CD8-positive, alpha-beta memory T cell (primary cell): ENCODE results near the gene C16orf96. TPM values are rescaled to one million over a fixed set of nuclear protein-coding genes. Genes with fewer than 3 reads are reported as not detected.
A peak's percentile ranks its signal among the peaks of the same experiment; 100 is the strongest.

ENCODE experiments used
- CTCF ChIA-PET: fragments of 350-600 bp; sonication (Branson Sonifier 250); formaldehyde crosslinking; loops from one replicate; lab custom pipeline; 2021; ENCODE audit warnings: antibody characterized with exemption; lab: Charles Lee
- POLR2A ChIA-PET: fragments of 350-600 bp; sonication (Branson Sonifier 250); formaldehyde crosslinking; loops from one replicate; lab custom pipeline; 2021; ENCODE audit warnings: antibody characterized with exemption; lab: Charles Lee
- DNase-seq, 5 donors: peaks; one replicate each; pipeline versions ENCODE4 v3.0.0 to v3.0.0-alpha.2; 2020 to 2022; ENCODE audit warnings: mixed read lengths in 1 of 5
- H3K27ac ChIP-seq: one replicate; pipeline ENCODE4 v1.7.0; 2013; ENCODE audit warnings: low read depth, mild to moderate bottlenecking, low read length, moderate library complexity
- H3K27me3 ChIP-seq: 2 replicates; pipeline ENCODE4 v1.7.0; 2013; ENCODE audit warnings: low read length, mild to moderate bottlenecking; ENCODE audit not compliant: insufficient read depth, poor library complexity, severe bottlenecking
- H3K36me3 ChIP-seq: 2 replicates; pipeline ENCODE4 v1.7.0; 2013; ENCODE audit warnings: mild to moderate bottlenecking, low read length, moderate library complexity; ENCODE audit not compliant: insufficient read depth
- H3K4me1 ChIP-seq: 2 replicates; pipeline ENCODE4 v1.7.0; 2013; ENCODE audit warnings: mild to moderate bottlenecking, low read length, moderate library complexity; ENCODE audit not compliant: insufficient read depth
- H3K4me3 ChIP-seq: 2 replicates; pipeline ENCODE4 v1.7.0; 2013; ENCODE audit warnings: mild to moderate bottlenecking, low read length
- H3K9me3 ChIP-seq: 2 replicates; pipeline ENCODE4 v1.7.0; 2013; ENCODE audit warnings: mild to moderate bottlenecking, low read length
- H3K27ac Mint-ChIP-seq, 8 donors: one replicate each; pipeline ENCODE4 v1.8.0; 2020 to 2021; ENCODE audit warnings: mixed read lengths in 8 of 8, mild to moderate bottlenecking in 6 of 8, inconsistent platforms in 3 of 8, moderate library complexity in 3 of 8
- H3K27me3 Mint-ChIP-seq, 2 donors: one replicate each; pipeline ENCODE4 v1.8.0; 2020 to 2021; ENCODE audit warnings: mixed read lengths in 2 of 2, mild to moderate bottlenecking in 1 of 2, moderate library complexity in 1 of 2
- H3K36me3 Mint-ChIP-seq, 3 donors: one replicate each; pipeline ENCODE4 v1.8.0; 2020 to 2021; ENCODE audit warnings: mixed read lengths in 3 of 3, inconsistent platforms in 1 of 3, mild to moderate bottlenecking in 1 of 3
- H3K4me1 Mint-ChIP-seq, 3 donors: one replicate each; pipeline ENCODE4 v1.8.0; 2020 to 2021; ENCODE audit warnings: mixed read lengths in 3 of 3, inconsistent platforms in 1 of 3, mild to moderate bottlenecking in 1 of 3
- H3K4me3 Mint-ChIP-seq, 7 donors: one replicate each; pipeline ENCODE4 v1.8.0; 2020 to 2021; ENCODE audit warnings: mixed read lengths in 7 of 7, mild to moderate bottlenecking in 6 of 7, moderate library complexity in 4 of 7, inconsistent platforms in 2 of 7
- H3K9me3 Mint-ChIP-seq, 5 donors: one replicate each; pipeline ENCODE4 v1.8.0; 2020 to 2022; ENCODE audit warnings: mixed read lengths in 5 of 5, mild to moderate bottlenecking in 3 of 5, moderate library complexity in 2 of 5, inconsistent platforms in 1 of 5
- polyA plus RNA-seq: library from polyadenylated mRNA; unstranded; fragments of 300-500 nt; fragmentation: Illumina TruSeq; gene quantifications from one replicate; pipeline ENCODE4 v1.2.3, GENCODE V29; 2021
- total RNA-seq, 2 experiments: library from RNA; stranded (reverse); gene quantifications; one replicate each; pipeline ENCODE4 v1.2.3, GENCODE V29; 2021

C16orf96 gene
- total and polyA plus RNA-seq, 3 experiments from 2014 or later, result 0.05 to 0.11 (median 0.07) TPM

GRCh38 chr16:4649744-4650442 is 93.8 kb downstream of the C16orf96 start:
- H3K36me3 ChIP-seq, result no peaks in the 10 kb centered on the region
- peak overlapping the region in 5 of 8 donors; percentile 70 to 87 (median 75) for H3K27ac Mint-ChIP-seq
- peaks cover 0 to 61% (median 9%) of the 10 kb centered on the region in 3 donors for H3K36me3 Mint-ChIP-seq
- no peaks in the 10 kb centered on the region for H3K9me3 ChIP-seq
- no peaks in the 10 kb centered on the region for H3K27me3 ChIP-seq
- H3K4me3 Mint-ChIP-seq, result peak overlapping the region in 1 of 7 donors; percentile 43
- no peak overlapping the region for H3K27ac ChIP-seq
- CTCF ChIA-PET, result interaction anchor here (0.9 to 2.0 kb wide), 8 partner anchors 15 to 72 kb away, joined by 3 to 9 read pairs (median 4); partner anchors contain the start of genes MGRN1 and NUDT16L1
- DNase-seq, result no peak
- H3K9me3 Mint-ChIP-seq, result no peaks in the 10 kb centered on the region
- POLR2A ChIA-PET, result interaction anchor here (0.5 kb wide), 1 partner anchor 26 kb away, joined by 3 read pairs; no protein-coding TSS in a partner anchor
- H3K4me3 ChIP-seq, result no peak overlapping the region
- H3K4me1 Mint-ChIP-seq, result peaks cover 16 to 36% (median 18%) of the 10 kb centered on the region in 3 donors
- peaks cover 36% of the 10 kb centered on the region for H3K4me1 ChIP-seq
- no peaks in the 10 kb centered on the region for H3K27me3 Mint-ChIP-seq

Other genes with a start within 250 kb of the C16orf96 start
- under 1 TPM; 0.13 to 0.26 TPM for gene GLIS2, start 240.3 kb upstream of the C16orf96 start, total RNA-seq
- gene GLIS2, start 240.3 kb upstream of the C16orf96 start, polyA plus RNA-seq, result not detected
- 10 to 100 TPM; 66.6 to 70.2 TPM for gene PAM16, start 205.0 kb upstream of the C16orf96 start, total RNA-seq
- 38.6 TPM for gene PAM16, start 205.0 kb upstream of the C16orf96 start, polyA plus RNA-seq
- under 1 TPM in 1 of 2 experiments, not detected in 1; 0.31 TPM for gene VASN, start 184.5 kb upstream of the C16orf96 start, total RNA-seq
- gene VASN, start 184.5 kb upstream of the C16orf96 start, polyA plus RNA-seq, result not detected
- gene CORO7, start 139.7 kb upstream of the C16orf96 start, total RNA-seq, result 10 to 100 TPM; 92.0 to 96.3 TPM
- 129 TPM for gene CORO7, start 139.7 kb upstream of the C16orf96 start, polyA plus RNA-seq
- gene DNAJA3, start 130.5 kb upstream of the C16orf96 start, total RNA-seq, result 100 to 1,000 TPM; 104 to 108 TPM
- gene DNAJA3, start 130.5 kb upstream of the C16orf96 start, polyA plus RNA-seq, result 51.1 TPM
- 10 to 100 TPM; 63.8 to 65.8 TPM for gene NMRAL1, start 81.7 kb upstream of the C16orf96 start, total RNA-seq
- 75.4 TPM for gene NMRAL1, start 81.7 kb upstream of the C16orf96 start, polyA plus RNA-seq
- 10 to 100 TPM; 87.5 to 95.2 TPM for gene HMOX2, start 79.9 kb upstream of the C16orf96 start, total RNA-seq
- gene HMOX2, start 79.9 kb upstream of the C16orf96 start, polyA plus RNA-seq, result 178 TPM
- gene CDIP1, start 17.6 kb upstream of the C16orf96 start, total RNA-seq, result 10 to 100 TPM; 28.4 to 32.1 TPM
- 21.8 TPM for gene CDIP1, start 17.6 kb upstream of the C16orf96 start, polyA plus RNA-seq
- gene UBALD1, start 58.5 kb downstream of the C16orf96 start, total RNA-seq, result 10 to 100 TPM; 18.7 to 22.3 TPM
- 4.9 TPM for gene UBALD1, start 58.5 kb downstream of the C16orf96 start, polyA plus RNA-seq
- gene MGRN1, start 68.5 kb downstream of the C16orf96 start, total RNA-seq, result 10 to 100 TPM; 67.3 to 69.7 TPM
- gene MGRN1, start 68.5 kb downstream of the C16orf96 start, polyA plus RNA-seq, result 6.4 TPM
- 10 to 100 TPM; 40.6 to 47.7 TPM for gene NUDT16L1, start 137.2 kb downstream of the C16orf96 start, total RNA-seq
- 89.2 TPM for gene NUDT16L1, start 137.2 kb downstream of the C16orf96 start, polyA plus RNA-seq
- gene ANKS3, start 177.9 kb downstream of the C16orf96 start, total RNA-seq, result 10 to 100 TPM; 16.9 to 18.5 TPM
- gene ANKS3, start 177.9 kb downstream of the C16orf96 start, polyA plus RNA-seq, result 4.3 TPM
- under 1 TPM; 0.15 to 0.31 TPM for gene DNAAF8, start 178.2 kb downstream of the C16orf96 start, total RNA-seq
- 0.35 TPM for gene DNAAF8, start 178.2 kb downstream of the C16orf96 start, polyA plus RNA-seq
- 10 to 100 TPM; 12.7 to 13.7 TPM for gene ZNF500, start 210.8 kb downstream of the C16orf96 start, total RNA-seq
- gene ZNF500, start 210.8 kb downstream of the C16orf96 start, polyA plus RNA-seq, result 15.2 TPM
- not detected for gene SEPTIN12, start 232.0 kb downstream of the C16orf96 start, total RNA-seq
- gene SEPTIN12, start 232.0 kb downstream of the C16orf96 start, polyA plus RNA-seq, result not detected
- not detected for gene SMIM22, start 239.0 kb downstream of the C16orf96 start, total RNA-seq
- gene SMIM22, start 239.0 kb downstream of the C16orf96 start, polyA plus RNA-seq, result not detected
- gene ROGDI, start 246.3 kb downstream of the C16orf96 start, total RNA-seq, result 1 to 10 TPM; 7.4 to 8.1 TPM
- gene ROGDI, start 246.3 kb downstream of the C16orf96 start, polyA plus RNA-seq, result 7.8 TPM